Gastroesophageal sphincter (tissue), 3 donors: ENCODE results near the gene MAGOH.

ENCODE experiments used
- CTCF ChIP-seq, 4 experiments: fragments of 200-600 bp in 2 of 4; fragments of 450-650 bp in 2 of 4; sonication (generic) in 1 of 4; IDR thresholded peaks; one replicate each; pipeline ENCODE4 v1.5.1; 2017 to 2019; ENCODE audit warnings: antibody characterized with exemption in 4 of 4, mild to moderate bottlenecking in 2 of 4, moderate library complexity in 2 of 4
- EP300 ChIP-seq: sonication (generic); formaldehyde crosslinking; IDR thresholded peaks from one replicate; pipeline ENCODE4 v1.6.1; 2017; ENCODE audit warnings: antibody characterized with exemption, mild to moderate bottlenecking
- POLR2A ChIP-seq, 2 donors: fragments of 450-650 bp; IDR thresholded peaks; one replicate each; pipeline ENCODE4 v1.6.1; 2017; ENCODE audit warnings: antibody characterized with exemption in 2 of 2, mild to moderate bottlenecking in 2 of 2, moderate library complexity in 1 of 2
- POLR2AphosphoS5 ChIP-seq: sonication (generic); formaldehyde crosslinking; IDR thresholded peaks from one replicate; pipeline ENCODE4 v1.6.1; 2017; ENCODE audit warnings: antibody characterized with exemption

- TF ChIP-seq POLR2AphosphoS5 (no peak), POLR2A (IDR thresholded peaks at IDR 0.05) (no peak), CTCF (IDR thresholded peaks at IDR 0.05) (no peak), EP300 (no peak)
Observed at GRCh38 chr1:53237638-53238037, 680 bp downstream of the MAGOH start.
